Loucy (cell line): ENCODE data around the gene CASQ1.

Source experiments
- H2AFZ ChIP-seq: fragments of 200-600 bp; sonication (generic); 2 replicates; pipeline ENCODE4 v1.6.0; 2016; ENCODE audit warnings: antibody characterized with exemption, mild to moderate bottlenecking, low read length, moderate library complexity
- H3F3A ChIP-seq: fragments of 200-600 bp; 2 replicates; pipeline ENCODE4 v1.6.0; 2016; ENCODE audit warnings: antibody characterized with exemption, low read depth, mild to moderate bottlenecking
- H3K27me3 ChIP-seq: fragments of 200-600 bp; sonication (generic); 2 replicates; pipeline ENCODE4 v1.6.1; 2014; ENCODE audit warnings: low read length, mild to moderate bottlenecking; ENCODE audit not compliant: insufficient read depth, poor library complexity, severe bottlenecking
- H3K36me3 ChIP-seq: fragments of 200-600 bp; sonication (generic); 2 replicates; pipeline ENCODE4 v1.6.1; 2016; ENCODE audit warnings: low read length; ENCODE audit not compliant: insufficient read depth
- H3K4me1 ChIP-seq: fragments of 200-600 bp; sonication (generic); 2 replicates; pipeline ENCODE4 v1.5.1; 2014; ENCODE audit warnings: low read length, mild to moderate bottlenecking; ENCODE audit not compliant: insufficient read depth, poor library complexity, severe bottlenecking
- H3K4me2 ChIP-seq: fragments of 200-600 bp; sonication (generic); 2 replicates; pipeline ENCODE4 v1.6.0; 2014; ENCODE audit warnings: antibody characterized with exemption, low read length, low read depth, mild to moderate bottlenecking; ENCODE audit not compliant: poor library complexity, severe bottlenecking
- H3K4me3 ChIP-seq: fragments of 200-600 bp; sonication (generic); 2 replicates; pipeline ENCODE4 v1.5.1; 2014; ENCODE audit warnings: low read length, mild to moderate bottlenecking, mixed read lengths; ENCODE audit not compliant: poor library complexity, severe bottlenecking
- H3K79me2 ChIP-seq: fragments of 200-600 bp; sonication (generic); 2 replicates; pipeline ENCODE4 v1.6.1; 2014; ENCODE audit warnings: low read length; ENCODE audit not compliant: insufficient read depth
- H3K9ac ChIP-seq: fragments of 200-600 bp; sonication (generic); 2 replicates; pipeline ENCODE4 v1.6.0; 2014; ENCODE audit warnings: mild to moderate bottlenecking, low read depth, low read length, moderate library complexity; ENCODE audit not compliant: poor library complexity, severe bottlenecking
- H3K9me2 ChIP-seq: fragments of 200-600 bp; sonication (generic); replicated peaks from 2 replicates; pipeline ENCODE4 v1.6.1; 2016; ENCODE audit warnings: low read depth, low read length, mixed read lengths
- H3K9me3 ChIP-seq: fragments of 200-600 bp; sonication (generic); 2 replicates; pipeline ENCODE4 v1.6.1; 2014; ENCODE audit warnings: mild to moderate bottlenecking, antibody characterized with exemption, low read length, low read depth; ENCODE audit not compliant: insufficient read depth
- H4K20me1 ChIP-seq: fragments of 200-600 bp; sonication (generic); 2 replicates; pipeline ENCODE4 v1.6.0; 2014; ENCODE audit warnings: antibody characterized with exemption, low read length, mild to moderate bottlenecking; ENCODE audit not compliant: insufficient read depth, poor library complexity, severe bottlenecking
- CTCF ChIP-seq: fragments of 200-600 bp; sonication (generic); conservative IDR thresholded peaks from 2 replicates; pipeline ENCODE4 v1.5.1; 2014; ENCODE audit warnings: mild to moderate bottlenecking, antibody characterized with exemption, low read length
- EZH2phosphoT487 ChIP-seq: fragments of 200-600 bp; IDR thresholded peaks from 2 replicates; pipeline ENCODE4 v1.6.1; 2018; ENCODE audit warnings: antibody characterized with exemption, mild to moderate bottlenecking, moderate library complexity, borderline replicate concordance

The CASQ1 gene

GRCh38 chr1:160171354-160171753, 19.0 kb upstream of the CASQ1 start:
- no peak overlapping the region for H3K4me2 ChIP-seq
- H3F3A ChIP-seq = 0 out of 2 replicates have a peak, but pooled peaks cover 6% of the 10 kb centered on the region
- H3K9ac ChIP-seq = no peak overlapping the region
- H3K27me3 ChIP-seq = no peaks in the 10 kb centered on the region
- no peaks in the 10 kb centered on the region for H3K79me2 ChIP-seq
- no peak overlapping the region for H2AFZ ChIP-seq
- H3K9me2 ChIP-seq = no peaks in the 10 kb centered on the region
- TF ChIP-seq EZH2phosphoT487 = no peak
- TF ChIP-seq CTCF = no peak
- H4K20me1 ChIP-seq = no peaks in the 10 kb centered on the region
- H3K36me3 ChIP-seq = no peaks in the 10 kb centered on the region
- peaks cover 21% of the 10 kb centered on the region for H3K4me1 ChIP-seq
- H3K4me3 ChIP-seq = no peak overlapping the region
- no peaks in the 10 kb centered on the region for H3K9me3 ChIP-seq

- no peak overlapping the region for H2AFZ ChIP-seq
- no peaks in the 10 kb centered on the region for H3K9me2 ChIP-seq
- H3K4me3 ChIP-seq = no peak overlapping the region
- TF ChIP-seq CTCF (no peak), EZH2phosphoT487 (no peak)
- no peaks in the 10 kb centered on the region for H3K27me3 ChIP-seq
- H3K4me1 ChIP-seq = peaks cover 19% of the 10 kb centered on the region
- no peak overlapping the region for H3K4me2 ChIP-seq
- no peak overlapping the region for H3K9ac ChIP-seq
- no peaks in the 10 kb centered on the region for H3K79me2 ChIP-seq
- H3K36me3 ChIP-seq = no peaks in the 10 kb centered on the region
- 0 out of 2 replicates have a peak, but pooled peaks cover 6% of the 10 kb centered on the region for H3F3A ChIP-seq
- H3K9me3 ChIP-seq = no peaks in the 10 kb centered on the region
- no peaks in the 10 kb centered on the region for H4K20me1 ChIP-seq
Observed at GRCh38 chr1:160171980-160172379, 18.4 kb upstream of the CASQ1 start.

GRCh38 chr1:160177231-160177630, 13.1 kb upstream of the CASQ1 start:
- no peak overlapping the region for H3K9ac ChIP-seq
- H2AFZ ChIP-seq = no peak overlapping the region; the same call in 1 of the 2 replicates
- no peaks in the 10 kb centered on the region for H4K20me1 ChIP-seq
- no peaks in the 10 kb centered on the region for H3K79me2 ChIP-seq
- H3K36me3 ChIP-seq = no peaks in the 10 kb centered on the region
- no peak overlapping the region for H3K4me3 ChIP-seq
- no peaks in the 10 kb centered on the region for H3F3A ChIP-seq
- H3K9me2 ChIP-seq = no peaks in the 10 kb centered on the region
- TF ChIP-seq EZH2phosphoT487 = no peak
- TF ChIP-seq CTCF = no peak
- H3K4me2 ChIP-seq = no peak overlapping the region
- no peaks in the 10 kb centered on the region for H3K27me3 ChIP-seq
- H3K9me3 ChIP-seq = no peaks in the 10 kb centered on the region
- H3K4me1 ChIP-seq = no peaks in the 10 kb centered on the region
